ENCODE results near the gene RASA3. TPM values are rescaled to one million over a fixed set of nuclear protein-coding genes. Genes with fewer than 3 reads are reported as not detected.

RASA3 gene
- total and polyA plus RNA-seq, 10 of the 15 experiments (the other 5 are each of a cell fraction or from before 2014, with no cell fraction given) = 0.79 to 33.9 (median 17.6) TPM

DNA sequence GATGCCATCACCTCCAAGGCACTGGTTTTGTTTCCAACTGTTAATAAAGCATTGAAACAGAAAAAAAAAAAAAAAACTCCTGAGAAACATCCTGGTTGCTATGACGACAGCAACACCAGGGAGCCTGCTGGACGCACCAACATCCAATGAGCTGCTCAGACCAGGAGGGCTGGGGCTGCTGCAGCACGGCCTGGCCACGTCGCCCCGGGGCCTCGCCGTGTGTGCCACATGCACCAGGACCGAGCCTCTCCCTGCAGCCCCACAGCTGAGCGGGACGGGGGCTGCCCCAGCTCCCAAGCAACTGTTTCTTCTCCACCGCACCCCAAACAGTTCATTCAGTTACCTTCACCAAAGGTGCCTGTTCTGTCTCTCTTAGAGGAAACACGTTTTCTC is 54.5 kb downstream of the RASA3 start:
- SMC1A ChIA-PET (ENCODE audit: uncharacterized antibody, unreplicated experiment) = no interaction called here
- no peaks in the 10 kb centered on the region for H3K79me2 ChIP-seq (ENCODE audit: control insufficient read depth, insufficient read depth, low read length)
- in situ Hi-C loops (cut with MboI) = no loop called here

More for the DNA sequence above, 54.5 kb downstream of the RASA3 start:
- 80% methylated on average over 13 of the region's 13 CpGs for WGBS (ENCODE audit: insufficient coverage, insufficient replicate concordance, low lambda C conversion rate, missing lambda C conversion rate)
- Histone ChIP-seq H3K9me3 (replicated peaks; ENCODE audit: control insufficient read depth, insufficient read depth, low read length) (no peaks in the 10 kb centered on the region), H3K27ac (ENCODE audit: control insufficient read depth, insufficient read depth) (no peak overlapping the region), H3K9ac (ENCODE audit: control insufficient read depth, insufficient read depth, low read length) (no peak overlapping the region), H3K4me2 (ENCODE audit: control insufficient read depth, insufficient read depth) (no peak overlapping the region), H2AFZ (ENCODE audit: control insufficient read depth, low read depth, low read length) (no peak overlapping the region), H3K4me3 (no peak overlapping the region), H4K20me1 (ENCODE audit: control insufficient read depth, insufficient read depth) (no peaks in the 10 kb centered on the region), H3K4me1 (ENCODE audit: control insufficient read depth, insufficient read depth, low read length) (no peaks in the 10 kb centered on the region), H3K36me3 (ENCODE audit: control insufficient read depth in 2 of 2, insufficient read depth in 2 of 2, low read length in 1 of 2) (peaks cover under 1 to 8% of the 10 kb centered on the region in 2 experiments; a peak in 3 of 4 replicates), H3K27me3 (replicated peaks in 1 of 2; ENCODE audit: control insufficient read depth in 2 of 2, insufficient read depth in 2 of 2, low read length in 1 of 2) (no peaks in the 10 kb centered on the region)
- BruUV-seq (replicated peaks) = no TSS peak
- ChIA-PET CTCF (no interaction called here), RAD21 (ENCODE audit: unreplicated experiment) (no interaction called here), POLR2A (no interaction called here)
- no peak for FAIRE-seq
- TF ChIP-seq ZNF384 (IDR thresholded peaks at IDR 0.05; ENCODE audit: borderline replicate concordance, low read depth, low read length) (0 out of 2 replicates have a peak, but pooled peaks have one; percentile 22), RCOR1 (conservative IDR thresholded peaks at IDR 0.05; ENCODE audit: low read depth, low read length) (no peak), EZH2 (IDR thresholded peaks at IDR 0.05; ENCODE audit: borderline replicate concordance, control insufficient read depth, low read depth, low read length) (no peak)
- TF ChIP-seq, protein P1, sequence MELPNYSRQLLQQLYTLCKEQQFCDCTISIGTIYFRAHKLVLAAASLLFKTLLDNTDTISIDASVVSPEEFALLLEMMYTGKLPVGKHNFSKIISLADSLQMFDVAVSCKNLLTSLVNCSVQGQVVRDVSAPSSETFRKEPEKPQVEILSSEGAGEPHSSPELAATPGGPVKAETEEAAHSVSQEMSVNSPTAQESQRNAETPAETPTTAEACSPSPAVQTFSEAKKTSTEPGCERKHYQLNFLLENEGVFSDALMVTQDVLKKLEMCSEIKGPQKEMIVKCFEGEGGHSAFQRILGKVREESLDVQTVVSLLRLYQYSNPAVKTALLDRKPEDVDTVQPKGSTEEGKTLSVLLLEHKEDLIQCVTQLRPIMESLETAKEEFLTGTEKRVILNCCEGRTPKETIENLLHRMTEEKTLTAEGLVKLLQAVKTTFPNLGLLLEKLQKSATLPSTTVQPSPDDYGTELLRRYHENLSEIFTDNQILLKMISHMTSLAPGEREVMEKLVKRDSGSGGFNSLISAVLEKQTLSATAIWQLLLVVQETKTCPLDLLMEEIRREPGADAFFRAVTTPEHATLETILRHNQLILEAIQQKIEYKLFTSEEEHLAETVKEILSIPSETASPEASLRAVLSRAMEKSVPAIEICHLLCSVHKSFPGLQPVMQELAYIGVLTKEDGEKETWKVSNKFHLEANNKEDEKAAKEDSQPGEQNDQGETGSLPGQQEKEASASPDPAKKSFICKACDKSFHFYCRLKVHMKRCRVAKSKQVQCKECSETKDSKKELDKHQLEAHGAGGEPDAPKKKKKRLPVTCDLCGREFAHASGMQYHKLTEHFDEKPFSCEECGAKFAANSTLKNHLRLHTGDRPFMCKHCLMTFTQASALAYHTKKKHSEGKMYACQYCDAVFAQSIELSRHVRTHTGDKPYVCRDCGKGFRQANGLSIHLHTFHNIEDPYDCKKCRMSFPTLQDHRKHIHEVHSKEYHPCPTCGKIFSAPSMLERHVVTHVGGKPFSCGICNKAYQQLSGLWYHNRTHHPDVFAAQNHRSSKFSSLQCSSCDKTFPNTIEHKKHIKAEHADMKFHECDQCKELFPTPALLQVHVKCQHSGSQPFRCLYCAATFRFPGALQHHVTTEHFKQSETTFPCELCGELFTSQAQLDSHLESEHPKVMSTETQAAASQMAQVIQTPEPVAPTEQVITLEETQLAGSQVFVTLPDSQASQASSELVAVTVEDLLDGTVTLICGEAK (IDR thresholded peaks at IDR 0.05; ENCODE audit: borderline replicate concordance) = peak; percentile 41; the same call in 1 of the 2 replicates
- ATAC-seq = no peak
- DNase-seq (ENCODE audit: low read depth, low spot score) = no peak
- intact Hi-C loops (cut with micrococcal nuclease; ENCODE audit: unreplicated experiment) = no loop called here

Data from GM12878 (cell line).